GM18519 (cell line): ENCODE measurements around the gene PEX16.

Experiments
- ATAC-seq: cut with Tn5 transposase; IDR thresholded peaks from one replicate; pipeline ENCODE4 v1.9.1; 2021; ENCODE audit warnings: mild to moderate bottlenecking, moderate library complexity; ENCODE audit not compliant: unreplicated experiment, low FRiP score

The PEX16 gene

DNA sequence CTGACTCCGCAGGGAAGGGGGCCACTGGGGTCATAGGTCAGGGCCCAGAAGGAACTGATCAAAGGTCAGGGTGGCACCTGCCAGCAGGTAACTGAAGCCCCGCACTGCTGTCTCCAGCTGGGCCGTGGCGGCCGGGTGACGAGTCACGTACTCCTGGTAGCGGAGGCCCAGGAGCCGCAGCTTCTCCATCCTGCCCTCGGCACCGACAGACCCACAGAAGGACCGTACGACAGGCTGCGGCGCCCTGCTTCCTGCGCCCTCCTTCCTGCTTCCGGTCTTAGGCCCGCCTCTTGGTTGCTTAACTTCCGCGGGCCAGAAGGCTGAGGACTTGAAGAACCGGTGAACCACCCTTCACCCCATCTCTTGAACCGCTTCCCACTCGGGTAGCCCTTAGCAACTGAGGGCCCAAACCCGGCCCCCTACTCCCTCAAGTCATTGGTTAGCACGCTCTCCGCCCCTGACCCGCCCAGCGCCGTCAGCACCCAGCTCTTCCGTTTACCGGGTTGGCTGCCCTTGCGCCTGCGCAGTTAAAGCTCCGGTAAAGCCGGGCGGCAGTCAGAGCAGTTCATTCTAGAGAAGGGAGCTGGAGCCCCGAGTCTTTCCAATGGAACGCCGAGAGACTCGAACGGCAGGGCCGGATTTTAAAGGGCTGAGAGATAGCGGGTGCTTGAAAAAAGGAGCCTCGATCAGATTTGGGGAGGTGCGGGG is at the start of gene PEX16:
TSS of gene PEX16 (minus strand) at position 255 of the 708 bp plus-strand sequence. CDS start at position 189, 66 bp downstream.
- peak; percentile 87 for ATAC-seq

GRCh38 chr11:45964911-45965389 is 47.3 kb upstream of the PEX16 start:
- ATAC-seq: no peak

DNA sequence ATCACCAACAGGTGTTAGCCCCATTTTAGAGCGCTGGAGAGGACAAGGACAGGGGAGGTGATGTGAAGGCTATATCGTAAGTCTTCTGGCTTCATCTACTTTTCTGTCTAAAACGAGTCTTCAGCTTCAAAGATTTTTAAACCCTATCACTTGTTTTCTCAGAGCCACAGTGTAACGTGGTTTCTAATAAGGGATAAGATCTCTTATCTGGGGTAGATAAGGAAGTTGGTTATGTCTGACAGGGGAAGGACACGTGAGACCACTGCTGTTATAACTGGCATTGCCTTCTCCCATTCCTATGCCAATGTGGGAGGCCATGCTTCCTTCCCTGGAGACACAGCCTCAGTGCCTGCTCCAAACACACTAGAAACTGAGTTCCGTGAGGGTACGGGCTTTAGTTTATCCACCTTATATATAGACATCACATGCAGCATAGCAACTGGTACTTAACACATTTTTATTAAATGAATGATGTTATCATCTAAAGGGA is 44.1 kb upstream of the PEX16 start:
- no peak for ATAC-seq

- no peak for ATAC-seq
Measured at GRCh38 chr11:45960387-45961095, 42.9 kb upstream of the PEX16 start.

GRCh38 chr11:45959851-45960250 is 42.2 kb upstream of the PEX16 start:
- ATAC-seq: no peak

DNA sequence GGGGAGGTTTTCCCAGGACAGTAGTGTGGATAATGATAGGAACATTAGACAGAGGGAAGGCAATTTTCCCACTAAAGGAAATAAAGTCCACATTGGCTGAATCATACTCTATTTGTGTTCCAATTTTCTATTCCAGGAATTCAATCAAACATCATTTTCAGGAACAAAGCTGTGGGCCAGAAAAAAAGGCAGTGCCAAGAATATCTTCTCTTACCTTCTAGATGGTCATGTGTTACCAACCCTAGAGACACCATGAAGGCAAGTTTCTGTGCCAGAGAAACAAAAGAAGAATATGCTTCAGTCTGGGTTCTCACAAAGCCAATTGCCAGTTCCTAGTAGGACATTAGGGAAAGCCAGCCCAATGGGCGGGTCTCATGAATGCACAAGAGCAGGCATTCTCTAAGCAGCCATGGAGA is 32.3 kb upstream of the PEX16 start:
- no peak for ATAC-seq

DNA sequence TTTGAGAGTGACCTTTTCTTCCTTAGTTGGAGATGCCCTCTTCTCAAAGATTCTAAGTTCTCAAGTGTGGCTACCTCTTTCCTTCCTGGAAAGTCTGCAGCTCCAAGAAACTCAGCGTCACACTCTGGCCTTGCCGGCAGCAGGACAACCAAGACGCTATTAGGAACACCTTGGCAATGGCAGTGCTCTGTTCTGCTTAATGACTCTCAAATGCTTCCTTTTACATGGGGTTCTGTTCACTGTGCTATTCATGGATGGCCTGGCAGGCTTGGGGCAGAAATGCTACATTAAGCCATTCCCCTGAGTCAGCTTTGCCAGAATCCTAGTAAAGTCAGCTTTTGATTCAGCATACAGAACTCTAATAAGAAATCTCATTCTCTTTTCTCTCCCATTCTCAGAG is 30.7 kb upstream of the PEX16 start:
- ATAC-seq: no peak

DNA sequence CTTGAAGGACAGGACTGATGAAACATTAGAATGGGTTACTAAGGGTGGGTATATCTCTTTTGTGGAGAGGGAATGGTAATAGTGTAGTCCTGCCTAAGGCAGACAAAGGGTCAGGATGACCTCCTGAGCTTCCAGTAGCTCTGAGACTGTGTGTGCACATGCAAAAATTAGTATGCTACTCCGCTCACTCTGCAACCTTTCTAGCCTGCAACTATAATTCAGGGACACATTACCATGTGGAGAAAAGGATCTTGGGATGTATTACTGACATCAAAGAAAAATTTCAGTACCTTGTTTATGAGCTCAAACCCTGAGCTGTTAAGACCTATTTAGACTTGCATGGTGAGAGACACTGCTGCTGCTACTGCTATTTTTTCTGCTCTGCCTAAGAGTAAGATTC is 30.2 kb upstream of the PEX16 start:
- no peak for ATAC-seq

DNA sequence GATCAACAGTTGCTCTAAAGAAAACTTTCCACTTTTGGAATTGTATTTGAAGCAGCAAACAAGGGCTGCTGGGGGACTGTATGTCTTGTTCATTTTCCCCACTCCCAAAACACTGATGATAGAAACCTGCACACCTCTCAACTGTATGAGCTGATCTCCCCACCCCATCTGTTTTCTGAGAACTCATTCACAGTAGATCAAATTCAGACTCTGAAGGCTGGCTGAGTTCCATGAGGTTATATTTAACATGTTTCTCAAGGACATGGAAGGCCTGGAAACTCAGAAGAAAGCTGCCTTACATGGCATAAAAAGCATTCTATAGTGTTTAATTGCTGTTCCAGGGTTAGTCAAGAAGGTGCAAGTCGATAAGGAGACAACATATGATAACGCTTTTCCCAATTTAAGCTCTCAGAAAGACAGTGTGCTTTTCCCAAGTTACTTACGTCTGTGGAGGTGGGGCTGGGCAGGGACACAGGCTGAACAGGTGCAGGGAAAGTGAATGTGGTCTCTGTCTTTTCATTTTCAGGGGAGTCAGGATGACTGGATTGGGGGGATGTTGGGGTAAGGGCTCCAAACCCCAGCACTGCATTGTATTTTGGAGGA is 27.8 kb upstream of the PEX16 start:
- no peak for ATAC-seq

DNA sequence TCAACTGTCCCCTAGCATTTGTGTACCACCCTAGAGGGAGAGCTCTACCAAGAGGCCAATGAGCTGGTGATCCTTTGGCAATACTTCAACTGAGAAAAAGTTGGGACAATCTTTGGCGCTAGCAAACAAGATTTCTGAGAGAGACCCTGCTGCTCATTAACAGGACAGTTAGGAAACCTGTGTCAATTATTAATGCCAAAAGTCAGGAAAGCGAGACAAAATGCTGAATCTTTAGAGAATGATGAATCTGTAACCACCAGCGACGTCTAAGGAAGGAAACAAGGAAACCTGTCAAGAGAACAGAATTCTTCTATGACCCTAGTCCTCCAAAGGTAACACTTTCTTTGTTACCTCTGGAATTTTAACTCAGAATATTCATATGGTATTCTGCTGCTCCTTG is 24.7 kb upstream of the PEX16 start:
- ATAC-seq: no peak

- ATAC-seq: no peak
Measured at GRCh38 chr11:45941285-45941684, 23.6 kb upstream of the PEX16 start.

- no peak for ATAC-seq
Measured at GRCh38 chr11:45939836-45940235, 22.2 kb upstream of the PEX16 start.

- no peak for ATAC-seq
Measured at GRCh38 chr11:45937916-45938315, 20.2 kb upstream of the PEX16 start.

- ATAC-seq: no peak
Measured at GRCh38 chr11:45936511-45937054, 18.9 kb upstream of the PEX16 start.

DNA sequence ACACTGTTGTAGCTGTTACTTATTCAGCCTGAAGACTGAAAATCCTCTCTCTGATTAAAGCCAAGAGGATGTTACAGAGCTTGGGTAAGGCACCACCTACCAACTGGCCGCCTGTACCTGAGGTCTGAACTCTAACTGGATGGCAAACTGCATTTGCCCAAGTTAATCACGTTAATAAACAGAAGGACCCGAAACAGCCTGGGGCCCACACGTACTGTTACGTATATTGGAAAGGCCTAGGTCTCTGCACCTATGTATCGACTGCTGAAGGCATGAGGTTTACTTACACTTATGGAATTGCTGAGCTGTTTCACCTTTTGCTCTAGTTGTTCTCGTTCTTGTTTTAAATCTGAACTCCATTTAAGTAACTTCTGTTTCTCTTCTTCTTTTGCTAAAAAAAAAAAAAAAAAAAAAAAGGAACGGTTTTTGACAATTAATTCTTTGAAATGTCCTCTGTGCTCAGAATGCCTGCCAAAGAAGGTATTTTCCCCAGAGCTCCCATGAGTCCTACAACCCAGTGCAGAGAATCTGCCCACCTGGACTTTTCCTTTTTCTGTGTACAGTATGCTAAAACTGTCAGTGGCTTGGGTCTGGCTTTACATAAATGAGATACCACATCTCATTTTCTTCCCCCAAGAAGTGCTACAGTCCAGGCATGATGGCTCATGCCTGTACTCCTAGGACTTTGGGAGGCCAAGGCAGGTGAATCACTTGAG is 17.8 kb upstream of the PEX16 start:
- ATAC-seq: no peak

- ATAC-seq: no peak
Measured at GRCh38 chr11:45934580-45935318, 17.1 kb upstream of the PEX16 start.

- ATAC-seq: no peak
Measured at GRCh38 chr11:45933846-45934579, 16.3 kb upstream of the PEX16 start.

- no peak for ATAC-seq
Measured at GRCh38 chr11:45933131-45933831, 15.6 kb upstream of the PEX16 start.

DNA sequence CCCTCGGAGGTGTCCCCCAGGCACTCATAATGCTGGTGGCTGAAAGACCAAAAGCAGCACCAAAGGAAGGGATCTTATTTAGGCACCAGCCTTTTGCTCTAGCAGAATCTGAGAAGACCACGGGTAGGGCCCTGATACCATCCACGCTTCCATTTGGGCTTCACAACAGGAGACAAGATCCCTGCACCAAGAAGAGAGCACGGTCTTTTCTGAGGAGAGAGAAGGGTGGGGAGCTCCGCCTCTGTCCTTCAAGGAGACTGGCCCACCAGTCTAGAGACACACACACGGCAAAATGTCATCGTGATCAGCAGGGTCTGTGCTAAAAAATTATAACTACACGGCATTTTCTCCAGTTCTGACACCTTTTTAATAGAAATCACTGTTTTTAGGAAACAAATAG is 14.5 kb upstream of the PEX16 start:
- no peak for ATAC-seq
